IPS-18c (cell line): ENCODE measurements around the gene SLFN5.
"Not testable (repeated sequence)": the region's sequence is repeated elsewhere in the genome, so short reads cannot be mapped to it uniquely, and the experiment has no call there.

Source experiments
- H3K4me3 ChIP-seq: 2 replicates; pipeline ENCODE4 v1.7.0; 2013; ENCODE audit warnings: low read depth, mild to moderate bottlenecking, low read length, moderate library complexity; ENCODE audit not compliant: insufficient read depth
- H3K9me3 ChIP-seq: one replicate; pipeline ENCODE4 v1.6.1; 2013; ENCODE audit warnings: mild to moderate bottlenecking, low read length, moderate library complexity; ENCODE audit not compliant: control insufficient read depth, insufficient read depth

Gene SLFN5

DNA sequence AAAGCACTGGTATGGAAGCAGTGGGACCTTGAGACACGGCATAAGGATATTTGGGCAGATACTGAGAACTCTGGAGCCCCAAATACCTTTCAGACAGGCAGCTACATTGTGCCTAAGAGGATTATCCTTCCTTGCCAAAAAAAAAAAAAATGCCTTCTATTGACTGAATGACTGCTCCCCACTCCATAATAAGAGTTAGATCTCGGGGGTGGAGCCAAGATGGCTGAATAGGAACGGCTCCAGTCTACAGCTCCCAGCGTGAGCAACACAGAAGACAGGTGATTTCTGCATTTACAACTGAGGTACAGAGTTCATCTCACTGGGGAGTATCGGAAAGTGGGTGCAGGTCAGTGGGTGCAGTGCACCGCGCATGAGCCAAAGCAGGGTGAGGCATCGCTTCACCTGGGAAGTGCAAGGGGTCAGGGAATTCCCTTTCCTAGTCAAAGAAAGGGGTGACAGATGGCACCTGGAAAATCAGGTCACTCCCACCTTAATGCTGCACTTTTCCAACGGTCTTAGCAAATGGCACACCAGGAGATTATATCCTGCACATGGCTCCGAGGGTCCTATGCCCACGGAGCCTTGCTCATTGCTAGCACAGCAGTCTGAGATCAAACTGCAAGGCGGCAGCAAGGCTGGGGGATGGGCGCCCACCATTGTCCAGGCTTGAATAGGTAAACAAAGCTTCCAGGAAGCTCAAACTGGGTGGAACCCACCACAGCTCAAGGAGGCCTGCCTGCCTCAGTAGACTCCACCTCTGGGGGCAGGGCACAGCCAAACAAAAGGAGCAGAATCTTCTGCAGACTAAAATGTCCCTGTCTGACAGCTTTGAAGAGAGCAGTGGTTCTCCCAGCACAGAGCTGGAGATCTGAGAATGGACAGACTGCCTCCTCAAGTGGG is 31.5 kb downstream of the SLFN5 start:
- H3K9me3 ChIP-seq, H3K4me3 ChIP-seq: not testable (repeated sequence)

DNA sequence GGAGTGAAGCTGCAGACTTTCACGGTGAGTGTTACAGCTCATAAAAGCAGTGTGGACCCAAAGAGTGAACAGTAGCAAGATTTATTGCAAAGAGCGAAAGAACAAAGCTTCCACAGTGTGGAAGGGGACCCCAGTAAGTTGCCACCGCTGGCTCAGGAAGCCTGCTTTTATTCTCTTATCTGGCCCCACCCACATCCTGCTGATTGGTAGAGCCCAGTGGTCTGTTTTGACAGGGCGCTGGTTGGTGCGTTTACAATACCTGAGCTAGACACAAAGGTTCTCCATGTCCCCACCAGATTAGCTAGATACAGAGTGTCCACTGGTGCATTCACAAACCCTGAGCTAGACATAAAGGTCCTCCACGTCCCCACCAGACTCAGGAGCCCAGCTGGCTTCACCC is 35.6 kb downstream of the SLFN5 start:
- H3K9me3 ChIP-seq, H3K4me3 ChIP-seq: not testable (repeated sequence)

- H3K4me3 ChIP-seq, H3K9me3 ChIP-seq: not testable (repeated sequence)
Measured at GRCh38 chr17:35278876-35279275, 36.0 kb downstream of the SLFN5 start.

- H3K9me3 ChIP-seq: no peaks in the 10 kb centered on the region
- no peak overlapping the region for H3K4me3 ChIP-seq
Measured at GRCh38 chr17:35283767-35284166, 40.9 kb downstream of the SLFN5 start.

DNA sequence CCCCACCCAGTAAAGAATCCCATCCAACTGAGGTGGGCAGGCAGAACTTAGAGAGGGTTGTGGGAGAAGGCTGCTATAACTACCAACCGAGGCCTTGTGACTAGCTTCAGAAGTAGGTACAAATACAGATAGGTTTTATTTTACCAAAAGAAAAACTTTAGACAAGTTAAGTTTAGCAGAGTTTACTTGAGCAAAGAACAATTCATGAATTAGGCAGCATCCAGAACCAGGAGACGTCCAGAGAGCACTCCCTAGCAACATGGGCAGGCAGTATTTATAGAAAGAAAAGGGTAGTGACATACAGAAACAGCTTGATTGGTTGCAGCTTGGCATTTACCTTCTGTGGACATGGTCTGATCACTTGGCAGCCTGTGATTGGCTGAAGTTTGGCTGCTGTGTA is 42.1 kb downstream of the SLFN5 start:
- Histone ChIP-seq H3K4me3 (no peak overlapping the region), H3K9me3 (no peaks in the 10 kb centered on the region)

GRCh38 chr17:35286120-35286781 is 43.4 kb downstream of the SLFN5 start:
- Histone ChIP-seq H3K9me3 (no peaks in the 10 kb centered on the region), H3K4me3 (no peak overlapping the region)

GRCh38 chr17:35287286-35287811 is 44.5 kb downstream of the SLFN5 start:
- no peaks in the 10 kb centered on the region for H3K9me3 ChIP-seq
- H3K4me3 ChIP-seq: no peak overlapping the region

- no peak overlapping the region for H3K4me3 ChIP-seq
- no peaks in the 10 kb centered on the region for H3K9me3 ChIP-seq
Measured at GRCh38 chr17:35289222-35289621, 46.4 kb downstream of the SLFN5 start.

DNA sequence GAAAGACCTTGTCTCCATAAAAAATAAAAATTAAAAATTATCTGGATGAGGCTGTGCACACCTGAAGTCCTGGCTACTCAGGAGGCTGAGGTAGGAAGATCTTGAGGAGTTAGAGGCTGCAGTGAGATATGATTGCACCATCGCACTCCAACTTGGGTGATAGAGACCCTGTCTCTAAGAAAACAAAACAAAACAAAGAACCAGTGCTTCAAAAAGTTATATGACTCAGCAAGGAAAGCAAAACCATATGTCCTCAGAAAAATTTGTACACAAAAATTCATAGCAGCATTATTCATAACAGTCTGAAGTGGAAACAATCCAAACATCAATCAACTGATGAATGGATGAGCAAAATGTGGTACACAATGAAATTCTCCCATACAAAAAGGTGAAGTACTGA is 48.9 kb downstream of the SLFN5 start:
- Histone ChIP-seq H3K4me3 (no peak overlapping the region), H3K9me3 (peaks cover 3% of the 10 kb centered on the region)

DNA sequence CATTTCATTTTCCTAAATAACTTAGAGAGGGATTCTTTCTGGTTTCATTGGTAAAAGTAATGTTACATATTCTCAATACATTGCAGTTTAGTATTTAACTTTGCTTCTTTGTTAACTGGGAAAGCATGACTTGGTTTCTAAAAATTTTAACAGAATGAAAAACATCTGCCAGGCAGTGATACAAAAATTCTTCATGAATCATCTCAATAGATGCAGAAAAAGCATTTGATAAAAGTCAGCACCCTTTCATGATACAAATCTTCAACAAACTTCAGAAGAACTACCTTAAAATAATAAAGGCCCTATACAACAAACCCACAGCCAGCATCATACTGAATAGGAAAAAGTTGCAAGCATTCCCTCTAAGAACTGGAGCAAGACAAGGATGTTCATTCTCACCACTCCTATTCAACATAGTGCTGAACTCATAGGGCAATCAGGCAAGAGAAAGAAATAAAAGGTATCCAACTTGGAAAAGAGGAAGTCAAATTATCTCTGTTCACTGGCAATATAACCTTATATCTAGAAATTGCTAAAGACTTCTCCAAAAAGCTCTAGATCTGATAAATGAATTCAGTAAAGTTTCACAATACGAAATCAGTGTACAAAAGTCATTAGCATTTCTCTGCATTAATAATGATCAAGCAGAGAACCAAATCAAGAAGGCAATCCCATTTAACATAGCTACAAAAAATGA is 50.4 kb downstream of the SLFN5 start:
- peaks cover 5% of the 10 kb centered on the region for H3K9me3 ChIP-seq
- H3K4me3 ChIP-seq: no peak overlapping the region

- Histone ChIP-seq H3K9me3 (peaks cover 5% of the 10 kb centered on the region), H3K4me3 (no peak overlapping the region)
Measured at GRCh38 chr17:35294756-35295155, 51.9 kb downstream of the SLFN5 start.

GRCh38 chr17:35295686-35296085 is 52.8 kb downstream of the SLFN5 start:
- H3K4me3 ChIP-seq: no peak overlapping the region
- peaks cover 5% of the 10 kb centered on the region for H3K9me3 ChIP-seq

- H3K4me3 ChIP-seq: no peak overlapping the region
- peaks cover 15% of the 10 kb centered on the region for H3K9me3 ChIP-seq
Measured at GRCh38 chr17:35297666-35298065, 54.8 kb downstream of the SLFN5 start.

GRCh38 chr17:35298639-35299038 is 55.8 kb downstream of the SLFN5 start:
- peaks cover 15% of the 10 kb centered on the region for H3K9me3 ChIP-seq

GRCh38 chr17:35299135-35299534 is 56.3 kb downstream of the SLFN5 start:
- Histone ChIP-seq H3K9me3 (peaks cover 15% of the 10 kb centered on the region), H3K4me3 (no peak overlapping the region)

More at GRCh38 chr17:35298639-35299038, 55.8 kb downstream of the SLFN5 start:
- no peak overlapping the region for H3K4me3 ChIP-seq

DNA sequence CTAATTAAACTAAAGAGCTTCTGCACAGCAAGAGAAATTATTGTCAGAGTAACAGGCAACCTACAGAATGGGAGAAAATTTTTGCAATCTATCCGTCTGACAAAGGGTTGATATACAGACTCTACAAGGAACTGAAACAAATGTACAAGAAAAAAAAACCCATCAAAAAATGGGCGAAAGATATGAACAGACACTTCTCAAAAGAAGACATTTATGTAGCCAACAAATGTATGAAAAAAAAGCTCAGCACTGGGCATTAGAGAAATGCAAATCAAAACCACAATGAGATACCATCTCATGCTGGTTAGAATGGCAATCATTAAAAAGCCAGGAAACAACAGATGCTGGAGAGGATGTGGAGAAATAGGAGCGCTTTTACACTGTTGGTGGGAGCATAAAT is 66.5 kb downstream of the SLFN5 start:
- H3K9me3 ChIP-seq: not testable (repeated sequence)

GRCh38 chr17:35312346-35312745 is 69.5 kb downstream of the SLFN5 start:
- no peak overlapping the region for H3K4me3 ChIP-seq
- H3K9me3 ChIP-seq: no peaks in the 10 kb centered on the region

More for the DNA sequence above, 66.5 kb downstream of the SLFN5 start:
- H3K4me3 ChIP-seq: not testable (repeated sequence)
